ENCODE results near the gene DPEP2. TPM values are rescaled to one million over a fixed set of nuclear protein-coding genes. Genes with fewer than 3 reads are reported as not detected.
"Not testable (repeated sequence)": the region's sequence is repeated elsewhere in the genome, so short reads cannot be mapped to it uniquely, and the experiment has no call there.

DPEP2 gene
- total RNA-seq, 1 donor from 2014 or later, result 1.8 TPM

- no peak for DNase-seq
These were observed 44.7 kb downstream of the DPEP2 start for GRCh38 chr16:67954421-67955196.

- no peak for DNase-seq
These were observed 45.5 kb downstream of the DPEP2 start for GRCh38 chr16:67953641-67954375.

GRCh38 chr16:67951485-67951884 lies 47.8 kb downstream of the DPEP2 start:
- DNase-seq, result no peak

GRCh38 chr16:67950335-67950843 lies 48.9 kb downstream of the DPEP2 start:
- DNase-seq, result no peak

GRCh38 chr16:67949645-67950044 lies 49.6 kb downstream of the DPEP2 start:
- DNase-seq, result no peak

- DNase-seq, result no peak
These were observed 51.3 kb downstream of the DPEP2 start for GRCh38 chr16:67948015-67948414.

GRCh38 chr16:67946966-67947558 lies 52.2 kb downstream of the DPEP2 start:
- no peak for DNase-seq

- DNase-seq, result no peak
These were observed 53.1 kb downstream of the DPEP2 start for GRCh38 chr16:67946128-67946569.

GRCh38 chr16:67945392-67945933 lies 53.8 kb downstream of the DPEP2 start:
- DNase-seq, result no peak

- no peak for DNase-seq
These were observed 54.4 kb downstream of the DPEP2 start for GRCh38 chr16:67944690-67945391.

GRCh38 chr16:67943619-67944504 lies 55.4 kb downstream of the DPEP2 start, which contains the start of gene LCAT:
LCAT (minus strand) TSS chr16:67944120; CDS start chr16:67944101, 19 bp downstream.
- no peak for DNase-seq

- DNase-seq, result no peak
These were observed 56.0 kb downstream of the DPEP2 start for GRCh38 chr16:67943256-67943618.

GRCh38 chr16:67942510-67943255 lies 56.6 kb downstream of the DPEP2 start:
- DNase-seq, result no peak

GRCh38 chr16:67942200-67942509 lies 57.1 kb downstream of the DPEP2 start:
- no peak for DNase-seq

- no peak for DNase-seq
These were observed 57.6 kb downstream of the DPEP2 start for GRCh38 chr16:67941469-67942199.

GRCh38 chr16:67940446-67941089 lies 58.7 kb downstream of the DPEP2 start:
- no peak for DNase-seq

GRCh38 chr16:67939507-67940445 lies 59.5 kb downstream of the DPEP2 start:
- DNase-seq, result no peak

- not testable (repeated sequence) for DNase-seq
These were observed 61.6 kb downstream of the DPEP2 start for GRCh38 chr16:67937713-67938112.
